ENCODE measurements around the gene GCH1.
A peak's percentile ranks its signal among the peaks of the same experiment; 100 is the strongest.
"Not testable (repeated sequence)": the region's sequence is repeated elsewhere in the genome, so short reads cannot be mapped to it uniquely, and the experiment has no call there.

The GCH1 gene

DNA sequence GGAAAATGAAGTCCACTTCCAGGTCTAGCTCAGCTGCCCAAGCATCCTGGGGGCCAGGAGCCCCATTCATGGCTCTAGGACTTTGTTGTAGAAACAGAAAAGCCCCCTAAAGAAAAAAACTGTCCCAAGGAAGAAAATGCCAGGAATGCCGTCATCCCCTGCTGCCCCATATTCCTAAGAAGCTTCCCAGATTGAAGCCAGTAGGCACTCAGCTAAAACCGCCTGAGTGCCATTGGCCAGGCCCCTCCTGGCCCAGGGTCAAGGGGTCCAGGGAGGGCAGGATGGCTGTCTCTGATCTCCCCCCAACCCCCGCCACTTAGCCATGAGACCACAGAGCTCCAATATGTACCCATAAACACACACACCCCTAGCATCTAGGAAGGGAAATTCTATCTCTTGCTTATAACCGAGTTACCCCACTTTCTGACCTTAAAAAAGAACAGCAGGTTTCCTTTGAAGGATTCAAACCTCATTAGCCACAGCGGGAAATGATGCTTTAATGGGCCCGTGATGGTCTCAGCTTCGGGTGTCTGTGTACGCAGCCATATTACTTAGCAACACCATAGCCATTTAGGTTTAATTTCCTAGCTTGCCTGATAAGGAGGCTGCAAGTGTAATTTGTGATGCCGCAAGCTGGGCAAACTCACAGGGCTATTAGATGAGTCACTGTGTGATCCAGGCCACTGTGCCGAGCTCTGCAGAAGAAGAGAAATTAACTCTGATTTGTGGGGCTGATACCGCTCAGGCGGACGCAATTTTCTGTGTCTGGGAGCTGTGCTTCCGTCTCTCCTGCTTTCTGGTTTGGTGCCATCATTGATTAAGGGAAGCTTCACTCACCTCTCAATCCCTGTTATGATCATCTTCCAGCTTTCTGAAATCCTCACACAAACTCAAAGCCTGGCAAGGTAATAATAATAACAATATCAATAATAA lies 84.2 kb downstream of the GCH1 start:
- DNase-seq, result no peak

DNA sequence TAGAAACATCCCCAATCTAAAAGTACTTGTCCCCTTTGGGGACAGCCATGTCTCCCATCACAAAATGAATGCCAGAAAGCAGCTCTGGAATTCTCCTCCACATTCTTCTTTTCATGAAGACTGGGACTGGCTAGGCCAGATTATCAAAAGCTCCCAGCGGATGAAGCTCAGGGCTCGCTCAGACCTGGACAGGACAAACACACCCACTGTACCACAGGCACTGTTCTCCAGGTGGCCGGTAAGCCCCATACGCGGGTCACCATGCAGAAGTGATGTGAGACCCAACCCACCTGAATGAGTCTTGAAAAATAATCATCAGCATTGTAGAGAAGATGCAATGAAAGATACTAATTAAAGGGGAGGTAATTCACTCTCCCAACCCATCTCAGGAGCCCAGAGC lies 85.1 kb downstream of the GCH1 start:
- no peak for DNase-seq

DNA sequence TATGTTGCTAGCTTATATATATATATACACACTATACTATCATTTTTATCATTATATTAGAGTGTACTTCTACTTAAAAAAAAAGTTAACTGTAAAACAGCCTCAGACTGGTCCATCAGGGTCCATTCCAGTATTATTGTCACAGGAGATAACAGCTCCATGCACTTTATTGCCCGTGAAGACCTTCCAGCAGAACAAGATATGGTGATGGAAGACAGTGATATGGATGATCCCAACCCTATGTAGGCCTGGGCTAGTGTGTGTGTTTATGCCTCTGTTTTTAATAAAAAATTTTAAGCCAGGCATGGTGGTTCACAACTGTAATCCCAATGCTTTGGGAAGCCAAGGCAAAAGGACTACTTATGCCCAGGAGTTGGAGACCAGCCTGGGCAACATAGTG lies 86.2 kb downstream of the GCH1 start:
- no peak for DNase-seq

DNA sequence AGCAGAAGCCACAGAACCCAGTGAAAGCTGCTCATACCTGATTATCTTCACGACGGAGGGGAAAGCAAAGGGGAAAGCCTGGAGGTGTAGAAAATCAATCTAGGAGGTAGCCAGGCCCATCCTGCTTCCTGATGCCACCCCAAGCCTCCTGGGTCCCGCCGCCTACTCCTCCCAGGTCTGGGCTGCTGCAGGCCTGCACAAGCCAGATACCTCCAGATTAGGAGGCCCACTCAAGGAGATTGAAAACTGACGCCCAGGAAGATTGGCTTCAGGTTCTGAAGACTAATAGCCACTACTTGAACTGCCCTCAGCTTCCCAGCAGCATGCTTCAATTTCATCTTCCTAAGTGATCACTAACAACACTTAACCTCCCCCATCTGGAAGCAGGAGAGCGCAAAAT lies 87.1 kb downstream of the GCH1 start:
- no peak for DNase-seq

DNA sequence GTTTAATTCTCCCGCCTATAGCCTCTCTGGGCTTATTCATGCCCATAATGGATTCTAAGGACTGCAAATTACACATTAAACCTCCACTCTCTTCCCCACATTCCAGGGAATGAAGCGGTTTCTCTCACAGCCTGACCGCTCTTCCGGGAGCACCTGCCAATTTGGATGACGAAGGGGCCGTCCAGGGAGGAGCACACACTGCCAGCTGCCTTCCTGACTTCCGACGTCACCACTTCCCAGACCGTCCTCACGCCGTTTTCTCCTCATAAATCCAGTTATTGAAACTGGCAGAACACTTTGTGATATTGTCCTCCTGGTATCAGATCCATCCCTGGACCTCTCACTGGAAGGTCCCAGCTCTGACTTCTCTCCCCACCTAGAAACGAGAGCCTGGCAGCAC lies 87.6 kb downstream of the GCH1 start:
- no peak for DNase-seq

DNA sequence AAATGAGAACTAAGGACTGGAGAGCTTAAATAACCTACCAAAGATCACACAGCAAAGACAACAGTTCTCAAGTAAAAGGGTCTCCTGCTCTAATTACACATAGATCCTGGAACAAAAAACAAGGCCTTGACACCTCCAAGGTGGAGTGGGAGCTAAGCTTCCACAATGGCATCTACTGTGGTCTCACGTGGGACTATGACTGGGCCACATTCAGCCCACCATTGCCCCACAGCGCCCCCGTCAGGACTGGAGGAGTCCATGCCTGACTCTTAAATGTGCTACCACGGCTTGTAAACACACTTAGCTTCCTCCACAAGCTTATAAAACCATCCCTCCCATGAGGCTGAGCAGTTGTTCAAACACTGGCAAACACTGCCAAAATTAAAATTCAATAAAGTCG lies 88.5 kb downstream of the GCH1 start:
- no peak for DNase-seq

DNA sequence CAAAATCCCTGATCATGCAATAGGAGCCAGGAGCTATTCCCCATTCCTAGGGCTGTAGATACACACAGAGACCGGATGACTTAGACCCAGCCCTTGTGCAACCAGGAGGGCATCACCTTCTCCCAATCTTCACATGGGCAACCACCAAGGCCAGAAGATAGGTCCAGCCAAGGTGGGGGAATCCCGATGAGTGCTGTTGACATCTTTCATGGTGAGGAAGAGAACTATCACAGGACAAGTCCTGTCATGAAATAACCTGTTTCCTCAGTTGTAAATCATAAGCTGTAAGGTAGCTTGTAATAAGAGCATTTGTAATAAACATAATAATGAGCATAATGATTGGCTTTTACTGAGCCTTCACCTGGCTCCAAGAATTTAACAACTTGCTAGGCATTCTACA lies 89.5 kb downstream of the GCH1 start:
- DNase-seq, result no peak

DNA sequence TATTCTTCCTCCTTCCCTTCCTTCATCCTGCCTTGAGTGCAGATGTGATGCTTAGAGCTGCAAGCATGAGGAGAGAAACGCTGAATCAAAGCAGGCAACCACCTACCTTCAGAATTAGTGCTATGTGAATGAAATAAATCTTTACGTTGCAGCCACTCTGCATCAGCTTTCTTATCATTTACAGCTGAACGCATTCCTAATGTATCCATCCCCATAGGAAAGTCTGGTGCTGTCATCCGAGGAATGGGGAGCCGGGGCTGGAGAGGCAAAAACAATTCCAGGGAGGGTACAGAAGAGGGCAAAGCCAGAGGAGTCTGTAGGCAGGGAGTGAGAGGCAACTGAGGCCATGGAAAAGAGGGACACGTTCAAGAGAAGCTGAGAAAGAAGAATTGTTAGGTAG lies 90.0 kb downstream of the GCH1 start:
- DNase-seq, result no peak

DNA sequence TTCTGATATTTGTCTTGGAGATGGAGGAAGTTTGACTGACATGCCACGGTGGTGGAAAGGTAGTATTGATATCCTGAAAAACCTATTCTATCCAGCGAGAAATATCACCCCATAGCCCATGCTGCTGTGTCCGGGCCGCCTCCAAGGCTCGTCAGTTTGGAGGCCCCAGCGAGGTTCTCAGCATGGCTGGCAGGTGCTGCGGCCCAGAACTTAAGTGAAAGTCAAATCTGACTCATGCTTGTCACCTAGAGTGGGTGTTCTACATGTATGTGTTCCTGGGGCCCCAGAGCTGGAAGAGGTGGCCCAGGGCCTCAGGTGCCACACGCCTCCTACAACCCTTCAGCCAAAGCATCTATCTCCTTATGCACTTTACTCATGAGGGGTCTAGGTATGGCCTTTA lies 92.9 kb downstream of the GCH1 start:
- DNase-seq, result no peak

DNA sequence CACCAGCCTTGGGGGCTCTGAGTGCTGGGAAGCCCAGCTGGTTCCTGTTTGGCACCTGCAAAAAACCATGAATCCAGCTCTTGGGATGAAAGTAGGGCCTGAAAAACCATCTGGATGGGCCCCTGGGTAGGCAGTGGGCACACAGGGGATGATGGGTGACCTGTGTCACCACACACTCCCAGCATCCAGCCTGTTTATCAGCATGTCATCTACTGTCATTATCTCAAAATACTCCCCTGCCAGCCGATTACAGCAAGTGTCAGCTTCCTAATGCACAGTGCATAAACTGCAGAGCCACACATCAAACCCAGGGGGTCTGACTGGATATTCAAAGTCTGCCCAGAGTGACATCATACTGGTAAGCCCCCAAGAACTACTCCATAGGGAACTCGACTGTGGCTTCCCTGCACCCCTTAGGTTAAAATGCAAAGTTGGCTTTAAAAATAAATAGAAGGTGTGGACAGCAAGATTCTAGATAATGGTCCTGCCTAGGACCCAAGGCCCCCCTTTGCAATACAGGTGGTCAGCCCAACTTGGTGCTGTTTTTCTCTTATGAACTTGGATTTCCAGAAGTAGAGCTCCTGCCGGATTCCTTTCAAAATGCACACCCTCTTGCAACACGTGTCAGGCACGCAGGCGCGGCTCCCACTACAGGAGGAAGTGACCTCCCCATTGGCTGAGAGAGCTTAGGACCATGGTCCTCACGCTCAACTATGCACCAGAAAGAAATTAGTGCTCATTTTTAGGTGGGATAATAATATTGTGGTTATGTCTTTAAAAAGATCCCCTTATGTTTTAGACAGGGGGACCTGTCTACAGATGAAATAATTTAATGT lies 94.1 kb downstream of the GCH1 start:
- no peak for DNase-seq

DNA sequence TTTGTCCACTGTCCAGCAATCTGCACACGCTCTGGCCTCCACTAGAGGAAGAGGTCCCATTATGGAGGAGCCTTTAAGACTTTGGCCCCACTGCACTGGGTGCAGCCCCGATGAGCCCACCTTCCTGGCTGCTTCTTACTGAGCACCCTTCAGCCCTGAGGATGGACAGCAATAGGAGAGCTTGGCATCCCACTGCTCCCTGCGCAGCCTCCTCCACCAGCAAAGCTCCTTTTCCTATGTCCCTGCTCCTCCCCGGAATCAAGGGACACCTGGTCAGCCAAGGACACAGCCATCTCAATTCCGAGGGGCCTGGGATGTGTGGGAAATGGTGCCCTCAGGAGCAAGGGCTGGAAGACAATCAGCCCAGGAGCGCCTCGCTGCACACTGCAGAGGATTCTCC lies 94.7 kb downstream of the GCH1 start:
- no peak for DNase-seq

DNA sequence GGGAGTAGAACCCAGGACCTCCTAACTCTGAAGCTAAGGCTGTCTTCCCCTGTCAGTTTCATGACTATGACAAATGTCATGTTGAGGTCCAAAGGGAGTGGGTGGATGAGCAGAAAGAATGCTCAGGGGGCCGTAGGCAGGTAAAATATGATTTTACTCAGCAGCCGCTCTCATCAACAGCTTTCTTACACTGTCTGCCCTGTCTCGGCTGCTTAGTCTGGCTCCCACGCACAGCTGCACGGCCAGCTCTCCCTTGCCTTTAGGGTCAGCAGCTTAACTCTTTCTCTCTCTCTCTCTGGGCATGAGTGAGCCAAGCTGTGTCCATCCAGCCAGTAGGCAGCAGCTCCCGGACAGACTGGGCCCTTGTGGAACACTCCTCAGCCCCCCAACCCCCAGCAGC lies 95.2 kb downstream of the GCH1 start:
- no peak for DNase-seq

DNA sequence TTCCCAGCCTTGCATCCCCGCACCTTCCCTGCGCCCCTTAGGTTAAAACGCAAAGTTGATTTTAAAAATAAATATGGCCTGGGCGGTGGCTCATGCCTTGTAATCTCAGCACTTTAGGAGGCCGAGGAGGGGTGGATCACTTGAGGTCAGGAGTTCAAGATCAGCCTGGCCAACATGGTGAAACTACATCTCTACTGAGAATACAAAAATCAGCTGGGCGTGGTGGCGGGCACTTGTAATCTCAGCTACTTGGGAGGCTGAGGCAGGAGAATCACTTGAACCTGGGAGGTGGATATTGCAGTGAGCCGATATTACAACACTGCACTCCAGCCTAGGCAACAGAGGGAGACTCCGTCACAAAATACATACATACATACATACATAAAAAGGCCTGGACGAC lies 96.0 kb downstream of the GCH1 start:
- DNase-seq, result no peak

DNA sequence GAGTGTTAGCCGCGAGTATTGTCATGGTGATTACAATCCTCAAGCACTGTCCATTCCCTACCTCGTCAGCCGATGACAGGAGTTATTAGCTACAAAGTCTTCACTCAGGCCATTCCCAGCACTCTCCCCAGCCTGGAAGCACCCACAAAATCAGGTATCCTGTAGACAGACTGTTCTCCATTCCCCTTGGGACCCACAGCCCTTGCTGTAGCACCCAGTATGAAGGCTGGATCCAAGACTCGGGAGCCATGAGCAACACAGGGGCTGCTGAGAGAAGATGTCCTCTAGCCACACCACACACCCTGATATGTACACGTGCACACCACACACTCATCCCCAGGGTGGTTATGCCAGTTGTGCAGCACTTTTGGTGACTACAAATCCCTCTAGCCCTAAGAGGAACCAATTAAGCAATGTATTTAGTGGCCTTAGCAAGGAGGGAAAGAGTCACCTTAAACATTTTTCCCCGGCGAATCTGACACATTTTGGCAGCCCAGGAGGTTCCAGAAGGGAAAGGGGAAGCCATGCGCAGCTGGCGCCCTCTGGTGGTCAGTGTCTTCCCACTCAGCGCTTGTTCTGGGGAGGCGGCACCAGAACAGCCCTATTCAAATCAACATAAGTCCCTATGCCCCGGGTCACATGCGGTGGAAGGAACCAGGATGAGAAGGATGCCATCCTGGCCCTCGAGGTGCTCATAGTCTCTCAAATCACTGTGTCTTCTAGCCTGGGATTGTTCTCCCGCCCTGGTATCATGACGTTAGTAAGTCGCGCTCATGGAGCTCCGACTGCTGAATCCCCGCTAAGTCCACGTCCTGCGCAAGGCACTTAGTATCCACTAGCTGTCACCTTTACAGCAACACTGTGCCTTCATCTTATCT lies 96.9 kb downstream of the GCH1 start:
- DNase-seq, result peak; percentile 63

DNA sequence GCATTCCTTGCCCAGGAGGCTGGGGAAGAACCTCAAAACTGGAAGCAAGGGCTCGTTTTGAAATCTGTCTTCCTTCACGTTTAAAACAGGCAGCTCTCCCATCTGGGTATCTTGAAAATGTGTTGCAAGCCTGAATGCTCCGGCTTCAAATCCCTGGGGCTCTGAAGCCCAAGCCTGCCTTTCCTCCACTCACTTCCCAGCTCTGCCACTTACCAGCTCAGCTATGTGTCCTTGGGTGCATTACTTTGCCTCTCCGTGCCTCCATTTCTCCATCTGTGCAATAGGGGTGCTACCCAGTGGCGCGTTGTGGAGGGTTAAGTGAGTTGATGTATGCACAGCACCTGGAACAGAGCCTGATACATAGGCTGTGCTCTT lies 97.6 kb downstream of the GCH1 start:
- DNase-seq, result no peak

DNA sequence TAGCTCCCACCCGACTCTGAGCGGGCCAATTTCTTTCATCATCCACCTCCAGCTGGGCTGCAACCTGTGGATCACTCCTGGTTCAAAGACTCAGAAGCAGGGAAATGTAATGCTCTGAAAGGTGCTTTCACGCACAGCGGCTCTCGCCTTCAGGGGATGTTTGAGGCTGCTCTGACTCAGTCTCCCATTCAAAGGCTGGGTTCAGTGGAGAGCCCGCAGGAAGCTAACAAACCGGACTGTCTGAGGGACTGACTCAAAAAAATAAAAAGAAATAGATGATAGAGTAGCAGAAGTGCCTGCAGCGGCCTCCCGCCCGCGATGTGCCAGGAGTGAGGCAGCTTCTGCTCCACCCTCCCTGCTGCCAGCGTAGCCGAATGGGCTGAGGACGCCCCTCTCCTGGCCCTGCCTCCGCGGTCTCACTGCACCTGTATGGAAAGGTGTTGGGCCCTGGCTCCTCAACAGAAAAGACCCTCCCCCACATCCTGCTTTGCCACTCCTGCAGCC lies 98.0 kb downstream of the GCH1 start:
- DNase-seq, result no peak

DNA sequence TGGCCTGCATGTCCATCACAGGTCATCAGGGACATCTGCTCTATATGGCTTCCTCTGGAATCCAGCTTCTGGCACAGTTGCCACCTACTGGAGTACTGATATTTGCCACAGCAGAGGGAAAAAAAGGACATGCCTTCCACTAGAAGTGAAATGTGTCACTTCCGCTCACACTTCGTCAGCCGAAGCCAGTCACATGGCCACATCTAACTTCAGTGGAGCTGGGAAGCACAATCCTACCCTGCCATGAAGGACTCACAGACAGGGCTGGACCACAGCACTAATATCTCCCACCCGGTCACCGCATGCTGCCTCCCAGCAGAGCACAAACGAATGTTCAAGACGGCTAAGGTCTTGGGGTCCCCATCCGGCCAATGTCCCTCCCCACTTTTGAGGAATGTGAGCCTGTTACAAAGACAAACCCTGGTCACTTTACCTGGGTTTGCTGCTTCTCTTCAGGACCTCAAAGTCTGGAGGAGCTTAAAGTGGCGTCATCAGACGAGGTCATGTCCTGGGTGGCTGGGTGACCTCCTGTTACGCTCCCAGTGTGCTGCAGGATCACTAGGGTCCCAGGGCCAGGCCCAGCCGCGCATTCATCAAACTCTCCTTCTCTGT lies 98.6 kb downstream of the GCH1 start:
- no peak for DNase-seq

DNA sequence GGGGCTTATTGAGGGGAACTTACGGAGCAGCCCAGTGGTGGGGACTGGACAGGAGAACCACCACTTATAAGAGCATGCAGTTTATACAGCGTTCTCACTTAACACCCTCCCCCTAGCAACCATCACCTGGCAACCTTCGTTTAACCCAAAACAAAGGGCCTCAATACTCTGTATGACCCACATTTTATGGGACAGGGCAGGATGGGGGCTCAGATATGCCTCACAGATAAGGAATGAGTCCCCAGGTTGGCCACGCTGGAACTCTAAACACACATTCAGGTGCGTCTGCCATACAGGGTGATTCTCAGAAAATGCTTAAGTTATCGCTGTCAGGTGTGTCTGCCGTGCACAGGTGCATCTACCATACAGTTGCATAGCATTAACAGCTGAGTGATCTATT lies 99.2 kb downstream of the GCH1 start:
- DNase-seq, result no peak

DNA sequence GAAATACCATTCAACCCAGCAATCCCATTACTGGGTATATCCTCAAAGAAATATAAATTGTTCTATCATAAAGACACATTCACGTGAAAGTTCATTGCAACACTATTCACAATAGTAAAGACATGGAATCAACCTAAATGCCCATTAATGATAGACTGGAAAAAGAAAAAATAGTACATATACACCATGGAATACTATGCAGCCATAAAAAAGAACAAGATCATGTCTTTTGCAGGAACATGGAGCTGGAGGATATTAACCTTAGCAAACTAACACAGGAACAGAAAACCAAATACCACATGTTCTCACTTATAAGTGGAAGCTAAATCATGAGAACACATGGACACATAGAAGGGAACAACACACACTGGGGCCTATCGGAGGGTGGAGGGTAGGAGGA lies 101.1 kb downstream of the GCH1 start:
- DNase-seq, result not testable (repeated sequence)

DNA sequence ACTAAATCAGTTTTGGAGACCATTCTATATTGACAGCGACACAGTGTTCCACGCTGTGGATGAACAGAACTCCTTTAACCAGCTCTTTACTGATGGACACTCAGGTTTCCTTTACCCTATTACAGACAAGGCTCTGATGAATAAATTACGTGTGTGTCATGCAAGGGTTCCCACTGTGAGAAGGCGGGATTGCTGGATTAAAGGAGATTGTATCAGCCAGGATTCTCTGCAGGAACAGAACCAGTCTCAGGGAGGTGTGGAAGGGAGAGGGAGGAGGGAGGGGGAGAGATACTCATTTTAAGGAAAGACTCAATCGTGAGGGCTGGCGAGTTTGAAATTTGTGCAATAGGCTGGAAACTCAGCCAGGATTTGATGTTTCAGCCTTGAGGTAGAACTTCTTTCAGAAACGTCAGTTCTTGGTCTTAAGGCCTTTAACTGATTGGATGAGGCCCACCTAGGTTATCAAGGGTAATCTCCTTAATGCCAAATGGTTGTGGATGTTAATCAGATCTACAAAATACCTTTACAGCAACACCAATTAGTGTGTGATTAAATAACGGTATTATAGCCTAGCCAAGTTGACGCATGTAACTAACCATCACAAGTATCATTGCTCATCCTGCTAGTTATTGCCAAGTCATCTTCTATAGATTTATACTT lies 104.0 kb downstream of the GCH1 start:
- no peak for DNase-seq

DNA sequence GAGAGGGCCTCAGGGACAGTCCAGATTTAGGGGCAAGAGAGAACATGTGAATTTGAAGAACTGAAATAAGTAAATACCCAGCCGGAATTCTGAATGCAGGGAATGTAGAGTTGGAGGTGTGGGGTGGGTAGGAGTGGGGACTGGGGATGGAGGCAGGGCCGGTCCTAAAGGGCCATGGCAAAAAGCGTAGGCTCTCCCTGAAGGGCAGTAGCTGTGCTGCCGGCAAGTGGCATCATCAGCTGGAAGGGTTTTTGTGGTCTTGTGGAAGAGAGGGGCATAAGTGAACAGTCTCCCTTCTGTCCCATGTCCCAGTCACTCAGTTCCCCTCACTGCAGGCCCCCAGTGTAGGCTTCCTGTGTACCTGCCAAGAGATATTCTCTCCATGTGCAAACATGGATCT lies 104.6 kb downstream of the GCH1 start:
- DNase-seq, result no peak

DNA sequence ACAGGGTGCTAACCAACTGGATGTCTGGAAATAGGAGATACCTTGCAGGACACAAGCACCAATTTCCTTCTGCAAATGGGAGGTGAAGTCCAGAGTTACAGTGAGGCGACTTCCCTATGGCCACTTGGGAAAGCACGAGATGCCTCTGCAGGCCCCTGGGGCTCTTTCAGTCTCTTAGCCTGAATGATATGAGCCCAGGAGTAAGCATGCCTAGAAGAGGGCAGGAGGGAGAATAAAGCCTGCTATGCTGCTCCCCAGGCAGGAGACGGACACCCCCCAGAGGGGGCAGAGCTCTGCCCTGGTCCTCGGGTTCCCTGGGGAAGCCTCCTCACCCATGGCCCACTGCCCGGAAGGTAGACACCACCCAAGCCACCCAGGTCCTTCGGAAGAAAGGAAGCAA lies 105.1 kb downstream of the GCH1 start:
- no peak for DNase-seq

Data from effector CD4-positive, alpha-beta T cell (primary cell).